ENCODE measurements around the gene HNRNPA1. TPM values are rescaled to one million over a fixed set of nuclear protein-coding genes. Genes with fewer than 3 reads are reported as not detected.
A peak's percentile ranks its signal among the peaks of the same experiment; 100 is the strongest.

Gene HNRNPA1
- total RNA-seq, 2 experiments from 2014 or later: 1,520 to 1,553 TPM

DNA sequence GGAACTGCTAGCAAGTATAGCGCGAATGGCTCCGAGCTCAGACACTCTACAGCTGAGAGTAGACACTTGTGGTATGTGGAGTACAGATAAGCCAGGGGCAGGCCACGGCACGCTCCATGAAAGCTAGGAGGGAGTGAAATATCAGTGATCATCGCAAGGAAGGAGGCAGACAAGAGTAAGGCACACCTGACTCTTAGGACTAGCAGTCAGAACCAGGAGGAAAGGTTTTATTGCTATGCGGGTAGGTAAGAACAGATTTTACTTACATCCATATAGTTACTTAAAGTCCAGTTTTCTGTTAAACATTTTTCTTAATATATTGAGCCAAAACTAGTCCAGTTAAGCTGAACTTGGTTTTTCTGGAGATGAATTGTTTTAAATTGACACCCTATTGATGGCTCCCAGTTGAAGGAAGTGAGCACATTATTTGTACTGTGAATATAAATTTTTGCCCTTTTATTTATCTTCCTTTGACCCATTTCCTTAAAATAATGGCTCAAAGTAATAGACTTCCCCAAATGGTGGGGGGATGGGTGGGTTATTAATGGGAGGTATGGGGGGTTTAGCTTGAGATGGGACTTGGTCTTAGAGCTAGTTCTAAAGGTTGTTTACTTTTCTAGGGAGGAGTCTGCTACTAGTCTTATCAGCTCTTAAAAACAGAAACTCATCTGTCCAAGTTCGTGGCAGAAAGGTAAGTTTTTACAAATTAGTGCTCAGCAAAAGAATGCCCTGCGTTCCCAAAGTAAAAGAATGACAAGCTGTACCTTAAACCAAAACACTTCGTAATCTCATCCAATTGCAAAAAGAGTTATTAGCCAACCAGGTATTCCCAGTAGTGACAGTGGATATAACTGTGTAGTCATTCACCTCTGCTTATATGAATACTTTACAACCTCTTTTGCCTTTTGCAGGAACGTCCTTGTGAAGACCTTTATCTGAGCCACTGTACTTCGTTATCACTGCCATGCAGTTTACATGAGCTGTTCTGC, 5.8 kb downstream of the HNRNPA1 start:
- peaks cover 5% of the 10 kb centered on the region for H3K36me3 Mint-ChIP-seq (ENCODE audit: low read depth)
- POLR2A ChIA-PET: interaction anchor here (0.7 to 1.9 kb wide), 11 partner anchors 9 to 92 kb away, joined by 3 to 10 read pairs (median 4); no protein-coding TSS in a partner anchor
- no peaks in the 10 kb centered on the region for H3K27me3 Mint-ChIP-seq (ENCODE audit: low read depth)
- H3K9me3 Mint-ChIP-seq (ENCODE audit: insufficient read depth): no peaks in the 10 kb centered on the region
- H3K27ac Mint-ChIP-seq: no peak overlapping the region
- DNase-seq (no peak), ATAC-seq (no peak)
- CTCF ChIA-PET: interaction anchor here (1.2 to 3.8 kb wide), 11 partner anchors 8 to 113 kb away, joined by 3 to 31 read pairs (median 6); partner anchors contain the start of gene COPZ1
- no peak overlapping the region for H3K4me3 Mint-ChIP-seq
- H3K4me1 Mint-ChIP-seq (ENCODE audit: low read depth): peaks cover 46% of the 10 kb centered on the region

- ChIA-PET CTCF (interaction anchor here (1.2 to 2.3 kb wide), 9 partner anchors 11 to 112 kb away, joined by 3 to 15 read pairs (median 6); partner anchors contain the start of gene COPZ1), POLR2A (interaction anchor here (0.6 to 1.9 kb wide), 7 partner anchors 36 to 71 kb away, joined by 3 to 10 read pairs (median 4); no protein-coding TSS in a partner anchor)
- ATAC-seq (no peak), DNase-seq (no peak)
- no peak overlapping the region for H3K4me3 Mint-ChIP-seq
- no peaks in the 10 kb centered on the region for H3K27me3 Mint-ChIP-seq (ENCODE audit: low read depth)
- H3K4me1 Mint-ChIP-seq (ENCODE audit: low read depth): peaks cover 43% of the 10 kb centered on the region
- H3K9me3 Mint-ChIP-seq (ENCODE audit: insufficient read depth): no peaks in the 10 kb centered on the region
- H3K36me3 Mint-ChIP-seq (ENCODE audit: low read depth): peaks cover 5% of the 10 kb centered on the region
- no peak overlapping the region for H3K27ac Mint-ChIP-seq
Measured at GRCh38 chr12:54287261-54288157, 7.0 kb downstream of the HNRNPA1 start.

- no peak for ATAC-seq
- no peaks in the 10 kb centered on the region for H3K9me3 Mint-ChIP-seq (ENCODE audit: insufficient read depth)
- no peak overlapping the region for H3K27ac Mint-ChIP-seq
Measured at GRCh38 chr12:54292083-54292930, 11.8 kb downstream of the HNRNPA1 start.

GRCh38 chr12:54292931-54293241, 12.4 kb downstream of the HNRNPA1 start:
- CTCF ChIA-PET: interaction anchor here (0.8 to 6.7 kb wide), 17 partner anchors 8 to 146 kb away, joined by 3 to 77 read pairs (median 10); partner anchors contain the start of genes CBX5, COPZ1 and HNRNPA1
- DNase-seq (no peak), ATAC-seq (no peak)
- POLR2A ChIA-PET: interaction anchor here (1.1 to 4.8 kb wide), 2 partner anchors 12 to 67 kb away, joined by 4 to 40 read pairs; partner anchors contain the start of genes CBX5 and HNRNPA1
- Mint-ChIP-seq H3K4me1 (ENCODE audit: low read depth) (peaks cover 3% of the 10 kb centered on the region), H3K27ac (no peak overlapping the region), H3K27me3 (ENCODE audit: low read depth) (peaks cover 9% of the 10 kb centered on the region), H3K36me3 (ENCODE audit: low read depth) (peaks cover 5% of the 10 kb centered on the region), H3K9me3 (ENCODE audit: insufficient read depth) (no peaks in the 10 kb centered on the region), H3K4me3 (no peak overlapping the region)

More at GRCh38 chr12:54292083-54292930, 11.8 kb downstream of the HNRNPA1 start:
- no peaks in the 10 kb centered on the region for H3K4me1 Mint-ChIP-seq (ENCODE audit: low read depth)
- CTCF ChIA-PET: interaction anchor here (0.6 to 6.7 kb wide), 14 partner anchors 8 to 145 kb away, joined by 3 to 77 read pairs (median 28); partner anchors contain the start of genes CBX5, COPZ1 and HNRNPA1
- peaks cover 5% of the 10 kb centered on the region for H3K36me3 Mint-ChIP-seq (ENCODE audit: low read depth)
- H3K4me3 Mint-ChIP-seq: no peak overlapping the region
- H3K27me3 Mint-ChIP-seq (ENCODE audit: low read depth): peaks cover 6% of the 10 kb centered on the region
- no peak for DNase-seq
- POLR2A ChIA-PET: interaction anchor here (0.5 to 4.8 kb wide), 3 partner anchors 12 to 187 kb away, joined by 3 to 40 read pairs (median 4); partner anchors contain the start of genes CBX5 and HNRNPA1

GRCh38 chr12:54294152-54294952, 13.8 kb downstream of the HNRNPA1 start:
- DNase-seq (peak; percentile 76), ATAC-seq (peak; percentile 58)
- H3K27me3 Mint-ChIP-seq (ENCODE audit: low read depth): peaks cover 18% of the 10 kb centered on the region
- H3K27ac Mint-ChIP-seq: no peak overlapping the region
- ChIA-PET POLR2A (interaction anchor here (1.5 kb wide), 1 partner anchor 8 kb away, joined by 5 read pairs; no protein-coding TSS in a partner anchor), CTCF (interaction anchor here (0.8 to 6.7 kb wide), 27 partner anchors 10 to 122 kb away, joined by 3 to 77 read pairs (median 5); partner anchors contain the start of genes CBX5, COPZ1 and HNRNPA1)
- H3K9me3 Mint-ChIP-seq (ENCODE audit: insufficient read depth): no peaks in the 10 kb centered on the region
- no peaks in the 10 kb centered on the region for H3K36me3 Mint-ChIP-seq (ENCODE audit: low read depth)
- peaks cover 5% of the 10 kb centered on the region for H3K4me1 Mint-ChIP-seq (ENCODE audit: low read depth)
- no peak overlapping the region for H3K4me3 Mint-ChIP-seq

GRCh38 chr12:54294953-54295566, 14.5 kb downstream of the HNRNPA1 start:
- H3K4me3 Mint-ChIP-seq: no peak overlapping the region
- DNase-seq (no peak), ATAC-seq (no peak)
- peaks cover 11% of the 10 kb centered on the region for H3K4me1 Mint-ChIP-seq (ENCODE audit: low read depth)
- ChIA-PET POLR2A (interaction anchor here (0.9 to 1.5 kb wide), 2 partner anchors 9 to 15 kb away, joined by 3 to 5 read pairs; partner anchors contain the start of genes CBX5 and HNRNPA1), CTCF (interaction anchor here (0.9 to 6.7 kb wide), 21 partner anchors 9 to 109 kb away, joined by 3 to 77 read pairs (median 6); partner anchors contain the start of genes CBX5, COPZ1 and HNRNPA1)
- peaks cover 25% of the 10 kb centered on the region for H3K27me3 Mint-ChIP-seq (ENCODE audit: low read depth)
- no peaks in the 10 kb centered on the region for H3K9me3 Mint-ChIP-seq (ENCODE audit: insufficient read depth)
- no peaks in the 10 kb centered on the region for H3K36me3 Mint-ChIP-seq (ENCODE audit: low read depth)
- H3K27ac Mint-ChIP-seq: no peak overlapping the region

- ATAC-seq: no peak
- CTCF ChIA-PET: interaction anchor here (0.7 to 6.7 kb wide), 9 partner anchors 12 to 103 kb away, joined by 3 to 77 read pairs (median 33); partner anchors contain the start of gene COPZ1
- peak overlapping the region; percentile 13 for H3K27ac Mint-ChIP-seq
- POLR2A ChIA-PET: no interaction called here
- DNase-seq: no peak
- H3K4me3 Mint-ChIP-seq: no peak overlapping the region
- peaks cover 40% of the 10 kb centered on the region for H3K27me3 Mint-ChIP-seq (ENCODE audit: low read depth)
- H3K4me1 Mint-ChIP-seq (ENCODE audit: low read depth): peaks cover 21% of the 10 kb centered on the region
- H3K9me3 Mint-ChIP-seq (ENCODE audit: insufficient read depth): no peaks in the 10 kb centered on the region
- no peaks in the 10 kb centered on the region for H3K36me3 Mint-ChIP-seq (ENCODE audit: low read depth)
Measured at GRCh38 chr12:54296393-54297099, 16.0 kb downstream of the HNRNPA1 start.

- ChIA-PET POLR2A (no interaction called here), CTCF (interaction anchor here (0.9 to 2.8 kb wide), 12 partner anchors 12 to 101 kb away, joined by 3 to 14 read pairs (median 4); partner anchors contain the start of gene COPZ1)
- peaks cover 58% of the 10 kb centered on the region for H3K27me3 Mint-ChIP-seq (ENCODE audit: low read depth)
- no peak overlapping the region for H3K27ac Mint-ChIP-seq
- no peak overlapping the region for H3K4me3 Mint-ChIP-seq
- no peaks in the 10 kb centered on the region for H3K36me3 Mint-ChIP-seq (ENCODE audit: low read depth)
- H3K9me3 Mint-ChIP-seq (ENCODE audit: insufficient read depth): no peaks in the 10 kb centered on the region
- no peak for DNase-seq
- H3K4me1 Mint-ChIP-seq (ENCODE audit: low read depth): peaks cover 28% of the 10 kb centered on the region
- ATAC-seq: no peak
Measured at GRCh38 chr12:54298904-54299303, 18.4 kb downstream of the HNRNPA1 start.
